Measurements from ENCODE around the gene TMTC2.

The TMTC2 gene

GRCh38 chr12:82675246-82675645 lies 11.5 kb upstream of the TMTC2 start:
- DNase-seq (ENCODE audit: low read depth), result no peak
- H3K4me3 ChIP-seq (ENCODE audit: low read length), result no peak overlapping the region
- no peak for TF ChIP-seq CTCF (conservative IDR thresholded peaks at IDR 0.05; ENCODE audit: low read depth, low read length)

- TF ChIP-seq CTCF (conservative IDR thresholded peaks at IDR 0.05; ENCODE audit: low read depth, low read length), result no peak
- no peak overlapping the region for H3K4me3 ChIP-seq (ENCODE audit: low read length)
- DNase-seq (ENCODE audit: low read depth), result no peak
Observed at GRCh38 chr12:82682326-82682725, 4.4 kb upstream of the TMTC2 start.

GRCh38 chr12:82682851-82683261 lies 3.9 kb upstream of the TMTC2 start:
- no peak for TF ChIP-seq CTCF (conservative IDR thresholded peaks at IDR 0.05; ENCODE audit: low read depth, low read length)
- no peak overlapping the region for H3K4me3 ChIP-seq (ENCODE audit: low read length)
- DNase-seq (ENCODE audit: low read depth), result no peak

GRCh38 chr12:82685790-82686167 lies 927 bp upstream of the TMTC2 start:
- peak; percentile 95 for DNase-seq (ENCODE audit: low read depth)
- H3K4me3 ChIP-seq (ENCODE audit: low read length), result peak overlapping the region; percentile 79
- peak; percentile 86 for TF ChIP-seq CTCF (conservative IDR thresholded peaks at IDR 0.05; ENCODE audit: low read depth, low read length)

GRCh38 chr12:82687021-82688011 lies 610 bp downstream of the TMTC2 start:
- TF ChIP-seq CTCF (conservative IDR thresholded peaks at IDR 0.05; ENCODE audit: low read depth, low read length), result no peak
- DNase-seq (ENCODE audit: low read depth), result no peak
- H3K4me3 ChIP-seq (ENCODE audit: low read length), result peak overlapping the region; percentile 79

GRCh38 chr12:82688035-82688501 lies 1.4 kb downstream of the TMTC2 start:
- DNase-seq (ENCODE audit: low read depth), result no peak
- H3K4me3 ChIP-seq (ENCODE audit: low read length), result peak overlapping the region; percentile 79

More at GRCh38 chr12:82688035-82688501, 1.4 kb downstream of the TMTC2 start:
- no peak for TF ChIP-seq CTCF (conservative IDR thresholded peaks at IDR 0.05; ENCODE audit: low read depth, low read length)

Data from retinal pigment epithelial cell (primary cell).